Liver (tissue), 9 donors: ENCODE data around the gene MFSD1. TPM values are rescaled to one million over a fixed set of nuclear protein-coding genes. Genes with fewer than 3 reads are reported as not detected.

Experiments
- DNase-seq: peaks from one replicate; pipeline ENCODE4 v3.0.0-alpha.2; 2017; ENCODE audit warnings: low spot score
- H3K27ac ChIP-seq, 2 donors: one replicate each; pipeline ENCODE4 v1.7.0; 2013; ENCODE audit warnings: inconsistent platforms in 2 of 2, low read length in 2 of 2, control low read depth in 1 of 2, low read depth in 1 of 2, mild to moderate bottlenecking in 1 of 2
- H3K27me3 ChIP-seq, 4 donors: one replicate each; pipeline versions ENCODE4 v1.6.1 to v1.7.0; 2013; ENCODE audit warnings: low read length in 3 of 4, inconsistent platforms in 1 of 4, mild to moderate bottlenecking in 1 of 4, moderate library complexity in 1 of 4; ENCODE audit not compliant: control insufficient read depth in 4 of 4, insufficient read depth in 4 of 4
- H3K36me3 ChIP-seq, 4 donors: one replicate each; pipeline versions ENCODE4 v1.6.1 to v1.7.0; 2013; ENCODE audit warnings: low read length in 3 of 4, mild to moderate bottlenecking in 3 of 4, low read depth in 1 of 4, moderate library complexity in 1 of 4; ENCODE audit not compliant: control insufficient read depth in 4 of 4, insufficient read depth in 3 of 4
- H3K4me1 ChIP-seq, 4 donors: one replicate each; pipeline versions ENCODE4 v1.6.1 to v1.7.0; 2013; ENCODE audit warnings: low read length in 3 of 4, mild to moderate bottlenecking in 3 of 4, moderate library complexity in 1 of 4; ENCODE audit not compliant: control insufficient read depth in 4 of 4, insufficient read depth in 4 of 4
- H3K4me3 ChIP-seq, 3 donors: one replicate each; pipeline versions ENCODE4 v1.6.1 to v1.7.0; 2013; ENCODE audit warnings: low read length in 3 of 3, control low read depth in 1 of 3, low read depth in 1 of 3, mild to moderate bottlenecking in 1 of 3
- H3K9ac ChIP-seq, 2 donors: one replicate each; pipeline ENCODE4 v1.7.0; 2013; ENCODE audit warnings: low read length in 2 of 2, mild to moderate bottlenecking in 2 of 2, moderate library complexity in 2 of 2, control low read depth in 1 of 2, low read depth in 1 of 2
- H3K9me3 ChIP-seq, 4 donors: one replicate each; pipeline versions ENCODE4 v1.6.1 to v1.7.0; 2013; ENCODE audit warnings: low read length in 3 of 4; ENCODE audit not compliant: control insufficient read depth in 4 of 4
- EGR1 ChIP-seq, 2 donors: IDR thresholded peaks; 2 replicates each; pipeline ENCODE4 v1.6.1; 2016 to 2018; ENCODE audit warnings: antibody characterized with exemption in 2 of 2, low read depth in 2 of 2
- FOXA1 ChIP-seq: IDR thresholded peaks from 2 replicates; pipeline ENCODE4 v1.6.1; 2016; ENCODE audit warnings: antibody characterized with exemption
- FOXA2 ChIP-seq: IDR thresholded peaks from 2 replicates; pipeline ENCODE4 v1.6.1; 2016; ENCODE audit warnings: antibody characterized with exemption
- GABPA ChIP-seq, 2 donors: IDR thresholded peaks in 1 of 2; conservative IDR thresholded peaks in 1 of 2; 2 replicates each; pipeline ENCODE4 v1.6.1; 2016; ENCODE audit warnings: antibody characterized with exemption in 2 of 2, mild to moderate bottlenecking in 1 of 2, moderate library complexity in 1 of 2
- HNF4A ChIP-seq, 2 donors: conservative IDR thresholded peaks; 2 replicates each; pipeline ENCODE4 v1.6.1; 2016; ENCODE audit warnings: antibody characterized with exemption in 2 of 2, mild to moderate bottlenecking in 2 of 2
- HNF4G ChIP-seq: IDR thresholded peaks from 2 replicates; pipeline ENCODE4 v1.6.1; 2016; ENCODE audit warnings: antibody characterized with exemption
- JUND ChIP-seq, 2 donors: IDR thresholded peaks; 2 replicates each; pipeline ENCODE4 v1.6.1; 2016; ENCODE audit warnings: antibody characterized with exemption in 2 of 2
- NR2F2 ChIP-seq: IDR thresholded peaks from 2 replicates; pipeline ENCODE4 v1.6.1; 2016; ENCODE audit warnings: antibody characterized with exemption
- RAD21 ChIP-seq, 2 donors: IDR thresholded peaks; 2 replicates each; pipeline ENCODE4 v1.6.1; 2016; ENCODE audit warnings: antibody characterized with exemption in 2 of 2, mild to moderate bottlenecking in 2 of 2
- RXRA ChIP-seq, 2 donors: IDR thresholded peaks; 2 replicates each; pipeline ENCODE4 v1.6.1; 2017 to 2018; ENCODE audit warnings: antibody characterized with exemption in 2 of 2, mild to moderate bottlenecking in 1 of 2
- SP1 ChIP-seq: IDR thresholded peaks from 2 replicates; pipeline ENCODE4 v1.6.1; 2018; ENCODE audit warnings: antibody characterized with exemption, mild to moderate bottlenecking
- TAF1 ChIP-seq: conservative IDR thresholded peaks from 2 replicates; pipeline ENCODE4 v1.6.1; 2016; ENCODE audit warnings: antibody characterized with exemption, mild to moderate bottlenecking
- YY1 ChIP-seq: IDR thresholded peaks from 2 replicates; pipeline ENCODE4 v1.6.1; 2016; ENCODE audit warnings: antibody characterized with exemption, mild to moderate bottlenecking
- WGBS: extraction: QIAGEN DNeasy Blood & Tissue Kit; methylation state at CpG from one replicate; pipeline ENCODE4 v1.1.7; 2013; 5-methylcytosine and 5-hydroxymethylcytosine counted together
- polyA plus RNA-seq, 2 donors: library from polyadenylated mRNA; stranded (reverse) in 1 of 2; unstranded in 1 of 2; fragments of 200-250 nt in 1 of 2; fragments of >200 nt in 1 of 2; fragmentation: Nextera tagmentation in 1 of 2; extraction: Ambion mirVana in 1 of 2; gene quantifications; one replicate each; pipeline versions ENCODE4 v1.2.1 to v1.2.3, GENCODE V29; 2013 to 2015
- total RNA-seq, 2 donors: library from RNA; depleted of rRNA; stranded (reverse); fragments of >200 nt; gene quantifications; one replicate each; pipeline ENCODE4 v1.2.3, GENCODE V29; 2014
- TF ChIP-seq, protein P1 (sequence below): IDR thresholded peaks from 2 replicates; pipeline ENCODE4 v1.6.1; 2016; ENCODE audit warnings: antibody characterized with exemption, mild to moderate bottlenecking
- TF ChIP-seq, protein P2 (sequence below): IDR thresholded peaks from 2 replicates; pipeline ENCODE4 v1.6.1; 2016; ENCODE audit warnings: antibody characterized with exemption
- TF ChIP-seq, protein P3 (sequence below): IDR thresholded peaks from 2 replicates; pipeline ENCODE4 v1.6.1; 2016; ENCODE audit warnings: antibody characterized with exemption
- TF ChIP-seq, protein P4 (sequence below): fragments of 150-350 bp; IDR thresholded peaks from 2 replicates; pipeline ENCODE4 v1.5.1; 2017; ENCODE audit warnings: improper control_type of control experiment, low read depth, low read length; ENCODE audit not compliant: missing input control
- TF ChIP-seq, protein P5 (sequence below): IDR thresholded peaks from 2 replicates; pipeline ENCODE4 v1.6.1; 2016; ENCODE audit warnings: antibody characterized with exemption
- donor health status: healthy.
- donor health status: healthy.
- donor health status: healthy.
- donor health status: healthy.
- donor health status: healthy.

MFSD1 gene
- total and polyA plus RNA-seq, 4 donors = 30.4 to 84.7 (median 60.3) TPM

DNA sequence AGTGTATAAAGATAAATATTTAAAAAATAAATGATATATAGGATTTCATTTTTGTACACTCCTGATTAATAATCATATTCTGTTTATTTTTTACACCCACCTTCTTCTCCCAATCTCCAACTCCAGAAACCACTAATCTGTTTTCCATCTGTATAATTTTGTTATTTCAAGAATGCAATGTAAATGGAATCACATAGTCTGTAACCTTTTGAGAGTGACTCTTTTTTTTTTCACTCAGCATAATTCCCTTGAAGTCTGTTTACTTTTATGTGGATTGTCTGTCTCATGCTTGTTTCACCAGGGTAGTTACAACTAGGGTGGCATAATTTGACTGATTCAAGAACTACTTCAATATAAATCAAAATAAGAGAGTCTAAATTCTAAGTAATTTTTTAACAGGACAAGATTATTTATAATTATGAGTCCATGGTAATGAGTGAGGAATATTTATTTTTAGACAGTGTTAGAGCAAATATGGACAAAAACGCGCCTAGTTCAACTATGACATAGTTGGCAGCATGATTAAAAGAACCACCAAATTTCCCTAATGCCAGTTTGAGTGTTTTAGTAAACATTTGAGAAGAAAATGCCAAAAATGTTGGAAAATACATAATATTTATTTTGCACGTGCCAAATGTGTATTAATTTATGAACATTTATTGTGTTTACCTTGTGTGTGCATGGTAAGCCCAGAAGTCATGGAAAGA lies 19.4 kb upstream of the MFSD1 start:
- TF ChIP-seq, protein P1, sequence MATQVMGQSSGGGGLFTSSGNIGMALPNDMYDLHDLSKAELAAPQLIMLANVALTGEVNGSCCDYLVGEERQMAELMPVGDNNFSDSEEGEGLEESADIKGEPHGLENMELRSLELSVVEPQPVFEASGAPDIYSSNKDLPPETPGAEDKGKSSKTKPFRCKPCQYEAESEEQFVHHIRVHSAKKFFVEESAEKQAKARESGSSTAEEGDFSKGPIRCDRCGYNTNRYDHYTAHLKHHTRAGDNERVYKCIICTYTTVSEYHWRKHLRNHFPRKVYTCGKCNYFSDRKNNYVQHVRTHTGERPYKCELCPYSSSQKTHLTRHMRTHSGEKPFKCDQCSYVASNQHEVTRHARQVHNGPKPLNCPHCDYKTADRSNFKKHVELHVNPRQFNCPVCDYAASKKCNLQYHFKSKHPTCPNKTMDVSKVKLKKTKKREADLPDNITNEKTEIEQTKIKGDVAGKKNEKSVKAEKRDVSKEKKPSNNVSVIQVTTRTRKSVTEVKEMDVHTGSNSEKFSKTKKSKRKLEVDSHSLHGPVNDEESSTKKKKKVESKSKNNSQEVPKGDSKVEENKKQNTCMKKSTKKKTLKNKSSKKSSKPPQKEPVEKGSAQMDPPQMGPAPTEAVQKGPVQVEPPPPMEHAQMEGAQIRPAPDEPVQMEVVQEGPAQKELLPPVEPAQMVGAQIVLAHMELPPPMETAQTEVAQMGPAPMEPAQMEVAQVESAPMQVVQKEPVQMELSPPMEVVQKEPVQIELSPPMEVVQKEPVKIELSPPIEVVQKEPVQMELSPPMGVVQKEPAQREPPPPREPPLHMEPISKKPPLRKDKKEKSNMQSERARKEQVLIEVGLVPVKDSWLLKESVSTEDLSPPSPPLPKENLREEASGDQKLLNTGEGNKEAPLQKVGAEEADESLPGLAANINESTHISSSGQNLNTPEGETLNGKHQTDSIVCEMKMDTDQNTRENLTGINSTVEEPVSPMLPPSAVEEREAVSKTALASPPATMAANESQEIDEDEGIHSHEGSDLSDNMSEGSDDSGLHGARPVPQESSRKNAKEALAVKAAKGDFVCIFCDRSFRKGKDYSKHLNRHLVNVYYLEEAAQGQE = no peak
- TF ChIP-seq TAF1 = no peak
- no peak for TF ChIP-seq SP1
- TF ChIP-seq, protein P2, sequence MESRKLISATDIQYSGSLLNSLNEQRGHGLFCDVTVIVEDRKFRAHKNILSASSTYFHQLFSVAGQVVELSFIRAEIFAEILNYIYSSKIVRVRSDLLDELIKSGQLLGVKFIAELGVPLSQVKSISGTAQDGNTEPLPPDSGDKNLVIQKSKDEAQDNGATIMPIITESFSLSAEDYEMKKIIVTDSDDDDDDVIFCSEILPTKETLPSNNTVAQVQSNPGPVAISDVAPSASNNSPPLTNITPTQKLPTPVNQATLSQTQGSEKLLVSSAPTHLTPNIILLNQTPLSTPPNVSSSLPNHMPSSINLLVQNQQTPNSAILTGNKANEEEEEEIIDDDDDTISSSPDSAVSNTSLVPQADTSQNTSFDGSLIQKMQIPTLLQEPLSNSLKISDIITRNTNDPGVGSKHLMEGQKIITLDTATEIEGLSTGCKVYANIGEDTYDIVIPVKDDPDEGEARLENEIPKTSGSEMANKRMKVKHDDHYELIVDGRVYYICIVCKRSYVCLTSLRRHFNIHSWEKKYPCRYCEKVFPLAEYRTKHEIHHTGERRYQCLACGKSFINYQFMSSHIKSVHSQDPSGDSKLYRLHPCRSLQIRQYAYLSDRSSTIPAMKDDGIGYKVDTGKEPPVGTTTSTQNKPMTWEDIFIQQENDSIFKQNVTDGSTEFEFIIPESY = no peak
- TF ChIP-seq HNF4A (conservative IDR thresholded peaks at IDR 0.05) = no peak
- TF ChIP-seq, protein P3, sequence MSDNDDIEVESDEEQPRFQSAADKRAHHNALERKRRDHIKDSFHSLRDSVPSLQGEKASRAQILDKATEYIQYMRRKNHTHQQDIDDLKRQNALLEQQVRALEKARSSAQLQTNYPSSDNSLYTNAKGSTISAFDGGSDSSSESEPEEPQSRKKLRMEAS = no peak
- TF ChIP-seq, protein P4, sequence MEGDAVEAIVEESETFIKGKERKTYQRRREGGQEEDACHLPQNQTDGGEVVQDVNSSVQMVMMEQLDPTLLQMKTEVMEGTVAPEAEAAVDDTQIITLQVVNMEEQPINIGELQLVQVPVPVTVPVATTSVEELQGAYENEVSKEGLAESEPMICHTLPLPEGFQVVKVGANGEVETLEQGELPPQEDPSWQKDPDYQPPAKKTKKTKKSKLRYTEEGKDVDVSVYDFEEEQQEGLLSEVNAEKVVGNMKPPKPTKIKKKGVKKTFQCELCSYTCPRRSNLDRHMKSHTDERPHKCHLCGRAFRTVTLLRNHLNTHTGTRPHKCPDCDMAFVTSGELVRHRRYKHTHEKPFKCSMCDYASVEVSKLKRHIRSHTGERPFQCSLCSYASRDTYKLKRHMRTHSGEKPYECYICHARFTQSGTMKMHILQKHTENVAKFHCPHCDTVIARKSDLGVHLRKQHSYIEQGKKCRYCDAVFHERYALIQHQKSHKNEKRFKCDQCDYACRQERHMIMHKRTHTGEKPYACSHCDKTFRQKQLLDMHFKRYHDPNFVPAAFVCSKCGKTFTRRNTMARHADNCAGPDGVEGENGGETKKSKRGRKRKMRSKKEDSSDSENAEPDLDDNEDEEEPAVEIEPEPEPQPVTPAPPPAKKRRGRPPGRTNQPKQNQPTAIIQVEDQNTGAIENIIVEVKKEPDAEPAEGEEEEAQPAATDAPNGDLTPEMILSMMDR = no peak
- TF ChIP-seq FOXA1 = no peak
- no peak for TF ChIP-seq GABPA (IDR thresholded peaks at IDR 0.05 in 1 of 2, conservative IDR thresholded peaks at IDR 0.05 in 1 of 2)
- TF ChIP-seq RAD21 (IDR thresholded peaks at IDR 0.05) = no peak
- TF ChIP-seq JUND (IDR thresholded peaks at IDR 0.05) = no peak
- no peak for TF ChIP-seq YY1
- TF ChIP-seq RXRA (IDR thresholded peaks at IDR 0.05) = no peak
- TF ChIP-seq NR2F2 = no peak
- Histone ChIP-seq H3K4me3 (no peak overlapping the region), H3K9ac (no peak overlapping the region), H3K27me3 (no peaks in the 10 kb centered on the region), H3K4me1 (no peaks in the 10 kb centered on the region), H3K9me3 (no peaks in the 10 kb centered on the region), H3K36me3 (no peaks in the 10 kb centered on the region), H3K27ac (no peak overlapping the region)
- no peak for DNase-seq
- 66% methylated on average over 3 of the region's 3 CpGs for WGBS

DNA sequence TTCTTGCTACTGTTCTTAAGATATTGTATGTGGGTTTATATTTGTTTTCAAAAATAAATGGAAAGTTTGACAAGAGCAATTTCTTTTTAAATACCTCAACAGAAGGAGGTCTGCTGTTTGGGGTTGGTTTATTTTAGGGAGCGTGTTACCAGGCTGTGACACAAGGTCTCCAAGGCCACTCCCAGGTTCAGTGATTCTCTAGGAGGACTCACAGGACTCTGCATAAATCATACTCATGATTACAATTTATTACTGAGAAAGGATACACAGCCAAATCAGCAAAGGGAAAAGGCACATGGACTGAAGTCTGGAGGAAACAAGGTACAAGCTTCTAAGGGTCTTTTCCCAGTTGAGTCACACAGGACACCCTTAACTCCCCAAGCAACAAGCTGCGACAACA lies 18.8 kb upstream of the MFSD1 start:
- H3K9me3 ChIP-seq = no peaks in the 10 kb centered on the region
- no peaks in the 10 kb centered on the region for H3K4me1 ChIP-seq
- WGBS = 95% methylated on average over 2 of the region's 2 CpGs
- H3K27ac ChIP-seq = no peak overlapping the region
- H3K27me3 ChIP-seq = no peaks in the 10 kb centered on the region
- no peak overlapping the region for H3K9ac ChIP-seq
- H3K36me3 ChIP-seq = no peaks in the 10 kb centered on the region
- DNase-seq = no peak
- no peak overlapping the region for H3K4me3 ChIP-seq
- TF ChIP-seq EGR1 (IDR thresholded peaks at IDR 0.05; ENCODE audit: low read depth in 2 of 2) = no peak
- TF ChIP-seq YY1 = no peak
- TF ChIP-seq HNF4G = no peak
- TF ChIP-seq GABPA (IDR thresholded peaks at IDR 0.05 in 1 of 2, conservative IDR thresholded peaks at IDR 0.05 in 1 of 2) = no peak
- TF ChIP-seq TAF1 = no peak
- no peak for TF ChIP-seq FOXA2
- TF ChIP-seq HNF4A (conservative IDR thresholded peaks at IDR 0.05) = no peak
- TF ChIP-seq JUND (IDR thresholded peaks at IDR 0.05) = no peak
- TF ChIP-seq, protein P3 = no peak
- TF ChIP-seq, protein P5, sequence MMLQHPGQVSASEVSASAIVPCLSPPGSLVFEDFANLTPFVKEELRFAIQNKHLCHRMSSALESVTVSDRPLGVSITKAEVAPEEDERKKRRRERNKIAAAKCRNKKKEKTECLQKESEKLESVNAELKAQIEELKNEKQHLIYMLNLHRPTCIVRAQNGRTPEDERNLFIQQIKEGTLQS = no peak
- no peak for TF ChIP-seq SP1
- no peak for TF ChIP-seq FOXA1
- no peak for TF ChIP-seq RXRA (IDR thresholded peaks at IDR 0.05)
- no peak for TF ChIP-seq RAD21 (IDR thresholded peaks at IDR 0.05)
- no peak for TF ChIP-seq NR2F2
- TF ChIP-seq, protein P1 = no peak
